Body of pancreas (tissue), 4 donors: Measurements from ENCODE around the gene FCRL6. TPM values are rescaled to one million over a fixed set of nuclear protein-coding genes. Genes with fewer than 3 reads are reported as not detected.
A peak's percentile ranks its signal among the peaks of the same experiment; 100 is the strongest.

Experiments used
- ATAC-seq: fragments of 150-250 bp; one replicate; pipeline ENCODE4 v1.9.1; 2016
- DNase-seq, 4 donors: peaks; one replicate each; pipeline ENCODE4 v3.0.0-alpha.2; 2019
- H3K27ac ChIP-seq, 4 donors: fragments of 200-600 bp; sonication (generic); 1 replicate in 3 of 4; 2 replicates in 1 of 4; pipeline versions ENCODE4 v1.5.1 to v1.6.1; 2016 to 2019; ENCODE audit warnings: mild to moderate bottlenecking in 1 of 4, mixed read lengths in 1 of 4, moderate library complexity in 1 of 4
- H3K27me3 ChIP-seq, 2 donors: fragments of 200-600 bp; sonication (generic); one replicate each; pipeline ENCODE4 v1.6.0; 2016; ENCODE audit warnings: mild to moderate bottlenecking in 1 of 2
- H3K36me3 ChIP-seq, 2 donors: fragments of 200-600 bp; sonication (generic); replicated peaks in 1 of 2; 2 replicates each; pipeline ENCODE4 v1.5.1; 2016; ENCODE audit warnings: low read depth in 2 of 2; ENCODE audit not compliant: insufficient read depth in 1 of 2
- H3K4me1 ChIP-seq: fragments of 200-600 bp; sonication (generic); one replicate; pipeline ENCODE4 v1.6.0; 2016
- H3K4me3 ChIP-seq, 2 donors: fragments of 200-600 bp; sonication (generic); 1 replicate in 1 of 2; 2 replicates in 1 of 2; pipeline ENCODE4 v1.5.1; 2016 to 2019
- H3K9me3 ChIP-seq, 3 donors: fragments of 200-600 bp; sonication (generic); 1 replicate in 2 of 3; 2 replicates in 1 of 3; pipeline ENCODE4 v1.5.1; 2016
- POLR2A ChIP-seq, 3 donors: fragments of 450-650 bp; IDR thresholded peaks; one replicate each; pipeline ENCODE4 v1.6.1; 2016; ENCODE audit warnings: antibody characterized with exemption in 3 of 3, mild to moderate bottlenecking in 2 of 3
- WGBS, 2 donors: methylation state at CpG; one replicate each; pipeline ENCODE4 v1.1.5; 2017; 5-methylcytosine and 5-hydroxymethylcytosine counted together
- intact Hi-C: fragments of 100-400 bp; cut with DNase I; formaldehyde crosslinking; loops from one replicate; pipeline ENCODE4 v1.15.1; 2023
- total RNA-seq, 2 donors: library from RNA; depleted of rRNA; stranded (reverse); fragments of >200 nt; gene quantifications; one replicate each; pipeline ENCODE4 v1.1.0, GENCODE V29; 2016
- TF ChIP-seq, protein P1 (sequence below), 7 experiments: fragments of 450-650 bp in 4 of 7; fragments of 200-600 bp in 3 of 7; sonication (generic) in 3 of 7; IDR thresholded peaks; one replicate each; pipeline ENCODE4 v1.5.1; 2016 to 2019; ENCODE audit warnings: antibody characterized with exemption in 7 of 7

Gene FCRL6
- total RNA-seq, 2 donors from 2014 or later: 6.3 TPM; not detected in 1

DNA sequence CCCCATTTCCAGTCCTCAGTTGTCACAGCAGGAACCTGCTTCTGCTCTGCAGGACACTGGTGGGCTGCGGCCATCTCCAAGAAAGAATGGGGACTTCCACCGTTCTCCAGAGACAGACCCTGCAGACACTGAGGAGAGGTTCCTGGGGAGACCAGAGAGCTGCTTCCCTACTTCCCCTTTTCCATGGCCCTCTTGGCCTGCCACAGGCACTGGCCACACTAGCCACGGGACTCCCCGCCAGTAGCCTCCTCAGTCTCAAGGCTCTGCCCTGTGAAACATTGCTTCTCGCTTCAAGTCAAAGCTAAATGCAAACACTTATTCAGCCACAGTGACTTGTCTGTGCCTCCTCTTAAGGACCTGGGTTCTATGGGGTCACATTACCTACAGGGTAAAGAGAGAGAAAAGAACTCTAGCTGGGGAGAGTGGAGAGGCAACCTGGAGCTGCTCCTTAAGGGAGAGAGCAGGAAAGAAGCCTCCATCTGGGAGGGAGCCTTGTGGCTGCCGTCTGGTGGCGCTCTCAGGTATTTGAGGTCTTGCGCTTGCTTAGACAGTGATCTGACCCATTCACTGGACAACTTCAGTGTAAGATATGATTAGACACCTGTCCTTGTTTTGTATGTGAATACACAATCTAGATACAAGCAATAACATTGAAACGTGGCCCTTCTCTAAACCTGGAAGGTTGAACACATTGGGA lies 19.2 kb downstream of the FCRL6 start:
- WGBS, 2 donors: 68 to 78% methylated on average over 9 of the region's 9 CpGs
- Histone ChIP-seq H3K4me1 (peaks cover 4% of the 10 kb centered on the region), H3K4me3 (no peak overlapping the region), H3K36me3 (no peaks in the 10 kb centered on the region), H3K27ac (no peak overlapping the region), H3K9me3 (no peaks in the 10 kb centered on the region), H3K27me3 (no peaks in the 10 kb centered on the region)
- intact Hi-C loops: no loop called here
- ATAC-seq: no peak
- no peak for DNase-seq
- TF ChIP-seq, protein P1, sequence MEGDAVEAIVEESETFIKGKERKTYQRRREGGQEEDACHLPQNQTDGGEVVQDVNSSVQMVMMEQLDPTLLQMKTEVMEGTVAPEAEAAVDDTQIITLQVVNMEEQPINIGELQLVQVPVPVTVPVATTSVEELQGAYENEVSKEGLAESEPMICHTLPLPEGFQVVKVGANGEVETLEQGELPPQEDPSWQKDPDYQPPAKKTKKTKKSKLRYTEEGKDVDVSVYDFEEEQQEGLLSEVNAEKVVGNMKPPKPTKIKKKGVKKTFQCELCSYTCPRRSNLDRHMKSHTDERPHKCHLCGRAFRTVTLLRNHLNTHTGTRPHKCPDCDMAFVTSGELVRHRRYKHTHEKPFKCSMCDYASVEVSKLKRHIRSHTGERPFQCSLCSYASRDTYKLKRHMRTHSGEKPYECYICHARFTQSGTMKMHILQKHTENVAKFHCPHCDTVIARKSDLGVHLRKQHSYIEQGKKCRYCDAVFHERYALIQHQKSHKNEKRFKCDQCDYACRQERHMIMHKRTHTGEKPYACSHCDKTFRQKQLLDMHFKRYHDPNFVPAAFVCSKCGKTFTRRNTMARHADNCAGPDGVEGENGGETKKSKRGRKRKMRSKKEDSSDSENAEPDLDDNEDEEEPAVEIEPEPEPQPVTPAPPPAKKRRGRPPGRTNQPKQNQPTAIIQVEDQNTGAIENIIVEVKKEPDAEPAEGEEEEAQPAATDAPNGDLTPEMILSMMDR (IDR thresholded peaks at IDR 0.05): no peak
- no peak for TF ChIP-seq POLR2A (IDR thresholded peaks at IDR 0.05)

DNA sequence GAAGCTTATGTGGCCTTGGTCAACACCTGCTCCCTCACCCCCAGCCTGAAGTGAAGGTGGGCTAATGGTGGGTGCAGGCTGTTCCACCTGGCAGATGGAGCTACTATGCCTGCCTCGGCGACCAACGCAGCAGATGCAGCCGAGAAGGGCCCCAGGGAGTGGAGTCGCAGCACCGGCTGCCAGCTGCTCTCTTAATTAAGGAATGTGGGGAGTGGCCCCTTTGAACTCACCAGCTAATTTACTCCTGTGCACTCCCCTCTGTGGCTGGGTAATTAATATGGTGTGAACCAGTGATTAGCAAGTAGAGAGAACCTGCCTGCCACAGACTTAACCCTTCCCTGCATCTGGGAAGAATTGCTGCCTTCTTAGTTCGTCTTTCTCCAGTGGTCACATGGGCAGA lies 21.2 kb downstream of the FCRL6 start:
- Histone ChIP-seq H3K27me3 (no peaks in the 10 kb centered on the region), H3K4me1 (no peaks in the 10 kb centered on the region), H3K4me3 (no peak overlapping the region), H3K9me3 (no peaks in the 10 kb centered on the region), H3K27ac (no peak overlapping the region), H3K36me3 (no peaks in the 10 kb centered on the region)
- TF ChIP-seq POLR2A (IDR thresholded peaks at IDR 0.05): no peak
- TF ChIP-seq, protein P1 (IDR thresholded peaks at IDR 0.05): no peak
- no peak for DNase-seq
- ATAC-seq: no peak
- intact Hi-C loops: no loop called here
- 32 to 54% methylated on average over 3 to 7 of the region's 7 CpGs for WGBS, 2 donors

DNA sequence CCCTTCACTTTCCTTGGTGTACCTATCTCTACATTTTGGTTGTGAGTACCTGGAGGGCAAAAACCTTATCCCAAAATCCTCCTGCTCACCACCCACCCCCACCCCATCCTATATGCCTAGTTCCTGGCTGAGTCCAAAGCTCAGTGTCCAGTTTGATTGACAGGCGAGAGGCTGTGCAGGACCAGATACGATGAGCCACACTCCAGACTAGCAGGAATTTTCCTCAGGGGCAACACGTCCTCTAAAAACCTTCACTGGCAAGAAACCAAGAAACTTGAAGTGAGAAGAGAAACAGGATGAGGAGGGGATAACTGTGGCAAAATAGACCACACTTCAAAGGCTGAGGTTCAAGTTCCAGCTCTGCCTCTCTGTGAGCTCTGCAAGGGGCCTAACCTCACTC lies 23.4 kb downstream of the FCRL6 start:
- ATAC-seq (no peak), DNase-seq (no peak)
- intact Hi-C loops: no loop called here
- no peaks in the 10 kb centered on the region for H3K4me1 ChIP-seq
- WGBS, 2 donors: 49 to 57% methylated on average over 3 of the region's 3 CpGs
- no peaks in the 10 kb centered on the region for H3K27me3 ChIP-seq
- H3K27ac ChIP-seq: no peak overlapping the region
- H3K36me3 ChIP-seq: no peaks in the 10 kb centered on the region
- H3K9me3 ChIP-seq: no peaks in the 10 kb centered on the region
- TF ChIP-seq, protein P1 (IDR thresholded peaks at IDR 0.05): no peak
- TF ChIP-seq POLR2A (IDR thresholded peaks at IDR 0.05): no peak
- H3K4me3 ChIP-seq: no peak overlapping the region

DNA sequence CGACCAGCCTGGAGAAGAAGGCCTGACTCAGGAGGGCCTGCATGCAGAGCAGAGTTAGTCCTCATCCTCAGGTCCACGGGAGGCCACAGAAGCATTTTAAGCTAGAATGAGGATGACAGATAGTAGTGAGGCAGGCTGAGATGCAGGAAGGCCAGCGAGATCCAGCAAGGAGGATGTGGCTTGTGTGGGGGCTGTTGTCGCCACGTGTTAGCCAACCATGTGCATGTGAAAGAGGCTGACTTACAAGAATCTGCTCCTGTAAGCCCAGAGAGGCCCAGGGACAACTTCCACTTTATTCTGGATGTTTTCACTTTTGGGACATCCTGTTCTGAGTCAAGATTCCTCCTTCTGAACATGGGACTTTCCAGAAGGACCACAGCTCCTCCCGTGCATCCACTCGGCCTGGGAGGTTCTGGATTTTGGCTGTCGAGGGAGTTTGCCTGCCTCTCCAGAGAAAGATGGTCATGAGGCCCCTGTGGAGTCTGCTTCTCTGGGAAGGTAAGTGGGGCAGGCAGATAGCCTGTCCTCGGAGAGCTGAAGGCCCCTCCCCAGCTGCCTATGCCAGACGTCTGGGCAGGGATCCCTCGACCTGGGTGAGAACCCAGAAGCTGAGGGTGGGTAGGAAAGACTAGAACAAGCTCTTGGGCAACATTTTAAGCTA lies 24.4 kb downstream of the FCRL6 start, which contains the start of gene SLAMF8:
SLAMF8 (plus strand) TSS at position 433 of the 661 bp plus-strand sequence; CDS start at position 459, 26 bp downstream.
- Histone ChIP-seq H3K27ac (no peak within 1 kb of the TSS), H3K27me3 (no peaks in the 10 kb centered on the region), H3K9me3 (no peaks in the 10 kb centered on the region), H3K36me3 (no peaks in the 10 kb centered on the region), H3K4me3 (no peak within 1 kb of the TSS), H3K4me1 (no peaks in the 10 kb centered on the region)
- DNase-seq (peak in 2 of 4 donors; percentile 25 to 65), ATAC-seq (no peak)
- WGBS, 2 donors: 55 to 60% methylated on average over 11 of the region's 11 CpGs
- TF ChIP-seq, protein P1 (IDR thresholded peaks at IDR 0.05): no peak
- TF ChIP-seq POLR2A (IDR thresholded peaks at IDR 0.05): no peak
- intact Hi-C loops: no loop called here
